ENCODE data around the gene CABLES1. TPM values are rescaled to one million over a fixed set of nuclear protein-coding genes. Genes with fewer than 3 reads are reported as not detected.
"Not testable (repeated sequence)": the region's sequence is repeated elsewhere in the genome, so short reads cannot be mapped to it uniquely, and the experiment has no call there.

The CABLES1 gene
- total RNA-seq, 2 donors from 2014 or later = 4.2 to 11.9 TPM

DNA sequence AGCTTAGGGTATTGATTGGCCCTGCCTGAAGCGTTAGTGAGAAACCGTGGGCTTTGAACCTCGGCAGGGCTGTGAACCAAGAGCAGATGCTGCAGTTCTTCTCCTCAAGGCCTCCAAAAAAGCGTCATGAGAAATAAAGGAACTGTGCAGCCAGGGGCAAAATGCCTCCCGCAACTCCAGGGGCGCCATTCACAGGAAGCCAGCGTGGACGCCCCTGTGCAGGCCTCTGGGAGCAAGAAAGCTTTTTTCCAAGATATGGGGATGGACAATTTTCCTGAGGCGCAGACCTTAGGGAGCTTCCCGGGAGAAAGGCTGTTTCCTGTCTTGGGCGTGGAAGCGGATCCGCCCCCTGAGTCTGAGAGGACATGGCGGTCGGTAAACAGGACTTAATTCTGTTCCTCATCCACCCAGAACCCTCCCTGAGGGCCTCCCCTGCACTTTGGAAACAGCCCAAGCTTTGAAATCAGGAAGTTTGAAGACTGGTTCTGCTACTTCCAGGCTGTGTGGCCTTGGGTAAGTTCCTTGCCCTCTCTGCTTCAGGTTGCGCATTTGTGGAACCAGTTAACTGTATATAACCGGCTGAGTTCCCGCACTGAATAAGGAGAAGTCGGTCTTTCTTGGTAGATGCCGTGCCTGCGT, 29.6 kb upstream of the CABLES1 start:
- Histone ChIP-seq H3K4me3 (no peak overlapping the region), H3K4me1 (no peaks in the 10 kb centered on the region), H3K36me3 (replicated peaks in 1 of 2; ENCODE audit: insufficient read depth in 1 of 2, low read depth in 2 of 2) (no peaks in the 10 kb centered on the region), H3K27me3 (no peaks in the 10 kb centered on the region), H3K27ac (no peak overlapping the region), H3K9me3 (no peaks in the 10 kb centered on the region)
- no peak for TF ChIP-seq POLR2A (IDR thresholded peaks at IDR 0.05)
- TF ChIP-seq, protein P1, sequence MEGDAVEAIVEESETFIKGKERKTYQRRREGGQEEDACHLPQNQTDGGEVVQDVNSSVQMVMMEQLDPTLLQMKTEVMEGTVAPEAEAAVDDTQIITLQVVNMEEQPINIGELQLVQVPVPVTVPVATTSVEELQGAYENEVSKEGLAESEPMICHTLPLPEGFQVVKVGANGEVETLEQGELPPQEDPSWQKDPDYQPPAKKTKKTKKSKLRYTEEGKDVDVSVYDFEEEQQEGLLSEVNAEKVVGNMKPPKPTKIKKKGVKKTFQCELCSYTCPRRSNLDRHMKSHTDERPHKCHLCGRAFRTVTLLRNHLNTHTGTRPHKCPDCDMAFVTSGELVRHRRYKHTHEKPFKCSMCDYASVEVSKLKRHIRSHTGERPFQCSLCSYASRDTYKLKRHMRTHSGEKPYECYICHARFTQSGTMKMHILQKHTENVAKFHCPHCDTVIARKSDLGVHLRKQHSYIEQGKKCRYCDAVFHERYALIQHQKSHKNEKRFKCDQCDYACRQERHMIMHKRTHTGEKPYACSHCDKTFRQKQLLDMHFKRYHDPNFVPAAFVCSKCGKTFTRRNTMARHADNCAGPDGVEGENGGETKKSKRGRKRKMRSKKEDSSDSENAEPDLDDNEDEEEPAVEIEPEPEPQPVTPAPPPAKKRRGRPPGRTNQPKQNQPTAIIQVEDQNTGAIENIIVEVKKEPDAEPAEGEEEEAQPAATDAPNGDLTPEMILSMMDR (IDR thresholded peaks at IDR 0.05) = no peak
- ATAC-seq (no peak), DNase-seq (no peak)
- 80 to 82% methylated on average over 14 to 21 of the region's 21 CpGs for WGBS, 2 donors
- intact Hi-C loops (cut with DNase I) = no loop called here

DNA sequence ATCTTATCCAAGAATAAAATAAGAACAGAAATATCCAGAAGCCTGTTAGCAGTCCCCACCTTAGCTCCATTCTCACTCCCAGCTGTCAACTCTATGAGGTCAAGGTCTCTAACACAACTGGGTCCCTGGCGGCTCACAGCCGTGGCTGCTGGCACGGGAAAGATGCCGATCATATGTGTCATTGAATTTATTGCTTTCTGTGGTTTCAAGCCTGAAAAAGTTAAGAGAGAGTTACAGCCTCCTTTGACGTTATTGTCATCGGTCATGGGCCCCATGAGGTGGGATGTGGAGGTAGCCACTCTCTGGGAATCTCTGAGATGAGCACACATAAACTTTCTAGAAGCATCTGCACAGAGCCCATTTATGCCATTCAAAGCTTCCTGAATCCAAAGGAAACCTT, 28.7 kb upstream of the CABLES1 start:
- 19 to 33% methylated on average over 6 of the region's 6 CpGs for WGBS, 2 donors
- Histone ChIP-seq H3K9me3 (no peaks in the 10 kb centered on the region), H3K27ac (no peak overlapping the region), H3K27me3 (no peaks in the 10 kb centered on the region), H3K4me1 (no peaks in the 10 kb centered on the region), H3K4me3 (no peak overlapping the region), H3K36me3 (replicated peaks in 1 of 2; ENCODE audit: insufficient read depth in 1 of 2, low read depth in 2 of 2) (no peaks in the 10 kb centered on the region)
- TF ChIP-seq, protein P1 (IDR thresholded peaks at IDR 0.05) = no peak
- TF ChIP-seq POLR2A (IDR thresholded peaks at IDR 0.05) = no peak
- intact Hi-C loops (cut with DNase I) = no loop called here
- no peak for DNase-seq
- ATAC-seq = no peak

DNA sequence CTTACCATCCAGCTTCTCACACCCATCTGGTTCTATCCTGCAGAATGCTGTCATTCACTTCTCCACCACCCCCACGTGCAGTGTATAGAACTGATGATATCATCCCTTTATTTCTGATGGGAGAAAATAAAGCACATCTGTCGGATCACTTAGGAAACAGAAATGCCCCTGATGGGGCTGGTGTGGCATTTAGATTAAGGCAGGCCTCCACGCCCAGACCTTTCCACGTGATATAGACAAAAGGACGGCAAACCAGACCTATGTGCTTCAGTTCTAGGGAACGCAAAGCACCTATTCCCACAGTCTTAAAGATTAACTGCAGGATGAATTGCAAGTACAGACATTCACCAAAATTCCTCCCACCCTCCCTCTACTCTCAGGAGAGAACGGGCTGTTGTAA, 27.6 kb upstream of the CABLES1 start:
- H3K27me3 ChIP-seq = no peaks in the 10 kb centered on the region
- H3K4me3 ChIP-seq = no peak overlapping the region
- H3K27ac ChIP-seq = no peak overlapping the region
- intact Hi-C loops (cut with DNase I) = no loop called here
- DNase-seq (no peak), ATAC-seq (no peak)
- no peaks in the 10 kb centered on the region for H3K9me3 ChIP-seq
- no peaks in the 10 kb centered on the region for H3K36me3 ChIP-seq (replicated peaks in 1 of 2; ENCODE audit: insufficient read depth in 1 of 2, low read depth in 2 of 2)
- TF ChIP-seq, protein P1 (IDR thresholded peaks at IDR 0.05) = no peak
- no peak for TF ChIP-seq POLR2A (IDR thresholded peaks at IDR 0.05)
- H3K4me1 ChIP-seq = no peaks in the 10 kb centered on the region
- 83 to 88% methylated on average over 7 of the region's 7 CpGs for WGBS, 2 donors

DNA sequence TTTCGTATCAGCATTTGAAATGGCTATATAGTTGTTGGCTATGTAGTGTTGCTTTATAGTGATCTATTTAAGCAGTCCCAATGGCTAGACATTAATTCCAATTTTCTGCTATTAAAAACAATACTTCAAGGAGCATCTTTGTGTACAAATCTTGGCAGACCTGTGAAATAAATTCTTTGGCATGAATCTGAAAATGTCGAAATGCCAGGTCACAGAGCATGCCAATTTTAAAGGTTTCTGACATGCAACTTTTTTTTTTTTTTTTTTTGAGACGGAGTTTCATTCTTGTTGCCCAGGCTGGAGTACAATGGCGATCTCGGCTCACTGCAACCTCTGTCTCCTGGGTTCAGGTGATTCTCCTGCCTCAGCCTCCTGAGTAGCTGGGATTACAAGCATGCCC, 26.8 kb upstream of the CABLES1 start:
- no peak for DNase-seq

GRCh38 chr18:23109163-23109562, 26.1 kb upstream of the CABLES1 start:
- intact Hi-C loops (cut with DNase I); H3K27ac ChIP-seq; H3K9me3 ChIP-seq; H3K36me3 ChIP-seq (replicated peaks in 1 of 2; ENCODE audit: insufficient read depth in 1 of 2, low read depth in 2 of 2); H3K4me1 ChIP-seq; H3K27me3 ChIP-seq; DNase-seq; H3K4me3 ChIP-seq; ATAC-seq: not testable (repeated sequence)
- 92 to 94% methylated on average over 8 to 9 of the region's 9 CpGs for WGBS, 2 donors

More for the DNA sequence above, 26.8 kb upstream of the CABLES1 start:
- Histone ChIP-seq H3K4me3 (no peak overlapping the region), H3K27ac (no peak overlapping the region), H3K36me3 (replicated peaks in 1 of 2; ENCODE audit: insufficient read depth in 1 of 2, low read depth in 2 of 2) (no peaks in the 10 kb centered on the region), H3K9me3 (no peaks in the 10 kb centered on the region), H3K27me3 (no peaks in the 10 kb centered on the region), H3K4me1 (no peaks in the 10 kb centered on the region)
- 63 to 65% methylated on average over 5 of the region's 5 CpGs for WGBS, 2 donors
- ATAC-seq = no peak
- intact Hi-C loops (cut with DNase I) = no loop called here
- TF ChIP-seq, protein P1 (IDR thresholded peaks at IDR 0.05) = no peak
- TF ChIP-seq POLR2A (IDR thresholded peaks at IDR 0.05) = no peak
